ENCODE results near the gene CLCNKB.

DNA sequence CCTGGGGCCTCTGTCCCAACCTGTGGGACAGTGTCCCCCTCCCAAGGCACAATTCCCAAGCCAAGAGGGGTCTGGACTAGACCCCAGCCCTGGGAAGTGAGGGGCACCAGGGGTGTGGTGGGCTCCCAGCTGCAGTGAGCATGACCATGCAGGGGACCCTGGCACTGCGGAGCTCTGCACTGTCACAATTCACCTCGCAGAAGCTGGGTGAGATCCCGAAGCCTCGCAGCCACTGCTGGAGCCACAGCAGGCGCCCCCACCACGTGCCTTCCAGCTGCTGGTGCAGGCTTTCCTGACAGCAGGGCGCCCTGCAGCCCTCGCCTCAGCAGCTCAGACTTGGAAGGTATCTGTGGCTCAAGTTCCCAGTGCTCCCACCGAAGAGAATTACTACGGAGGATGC lies 49.5 kb upstream of the CLCNKB start:
- TF ChIP-seq, protein P1, sequence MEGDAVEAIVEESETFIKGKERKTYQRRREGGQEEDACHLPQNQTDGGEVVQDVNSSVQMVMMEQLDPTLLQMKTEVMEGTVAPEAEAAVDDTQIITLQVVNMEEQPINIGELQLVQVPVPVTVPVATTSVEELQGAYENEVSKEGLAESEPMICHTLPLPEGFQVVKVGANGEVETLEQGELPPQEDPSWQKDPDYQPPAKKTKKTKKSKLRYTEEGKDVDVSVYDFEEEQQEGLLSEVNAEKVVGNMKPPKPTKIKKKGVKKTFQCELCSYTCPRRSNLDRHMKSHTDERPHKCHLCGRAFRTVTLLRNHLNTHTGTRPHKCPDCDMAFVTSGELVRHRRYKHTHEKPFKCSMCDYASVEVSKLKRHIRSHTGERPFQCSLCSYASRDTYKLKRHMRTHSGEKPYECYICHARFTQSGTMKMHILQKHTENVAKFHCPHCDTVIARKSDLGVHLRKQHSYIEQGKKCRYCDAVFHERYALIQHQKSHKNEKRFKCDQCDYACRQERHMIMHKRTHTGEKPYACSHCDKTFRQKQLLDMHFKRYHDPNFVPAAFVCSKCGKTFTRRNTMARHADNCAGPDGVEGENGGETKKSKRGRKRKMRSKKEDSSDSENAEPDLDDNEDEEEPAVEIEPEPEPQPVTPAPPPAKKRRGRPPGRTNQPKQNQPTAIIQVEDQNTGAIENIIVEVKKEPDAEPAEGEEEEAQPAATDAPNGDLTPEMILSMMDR (IDR thresholded peaks at IDR 0.05), result no peak
- TF ChIP-seq POLR2A (IDR thresholded peaks at IDR 0.05), result no peak
